Measurements from ENCODE around the gene CNTN3.

Gene CNTN3

DNA sequence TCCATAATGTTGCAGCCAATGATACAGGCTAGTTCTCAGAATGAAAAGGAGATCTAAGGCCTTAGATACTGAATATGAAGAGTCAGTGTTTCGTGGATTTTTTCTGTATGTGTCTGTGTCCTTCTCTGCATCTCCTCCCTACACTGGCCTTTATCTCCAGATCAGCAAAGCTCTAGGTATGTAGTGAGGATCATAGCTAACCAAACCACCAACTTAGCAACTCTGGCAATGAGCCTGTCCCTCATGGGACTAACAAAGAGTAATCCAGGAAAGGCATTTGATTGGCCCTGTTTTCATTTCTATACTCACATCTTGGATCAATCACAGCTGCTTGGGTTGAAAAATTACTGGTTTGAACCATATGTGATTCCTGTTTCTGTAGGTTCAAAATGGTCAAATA is 18.6 kb upstream of the CNTN3 start:
- WGBS (ENCODE audit: extremely low coverage, insufficient coverage, low lambda C conversion rate), result no CpG with 5 or more reads among the region's 1 CpG
- H3K4me1 ChIP-seq (ENCODE audit: control insufficient read depth, low read depth, low read length), result no peaks in the 10 kb centered on the region

DNA sequence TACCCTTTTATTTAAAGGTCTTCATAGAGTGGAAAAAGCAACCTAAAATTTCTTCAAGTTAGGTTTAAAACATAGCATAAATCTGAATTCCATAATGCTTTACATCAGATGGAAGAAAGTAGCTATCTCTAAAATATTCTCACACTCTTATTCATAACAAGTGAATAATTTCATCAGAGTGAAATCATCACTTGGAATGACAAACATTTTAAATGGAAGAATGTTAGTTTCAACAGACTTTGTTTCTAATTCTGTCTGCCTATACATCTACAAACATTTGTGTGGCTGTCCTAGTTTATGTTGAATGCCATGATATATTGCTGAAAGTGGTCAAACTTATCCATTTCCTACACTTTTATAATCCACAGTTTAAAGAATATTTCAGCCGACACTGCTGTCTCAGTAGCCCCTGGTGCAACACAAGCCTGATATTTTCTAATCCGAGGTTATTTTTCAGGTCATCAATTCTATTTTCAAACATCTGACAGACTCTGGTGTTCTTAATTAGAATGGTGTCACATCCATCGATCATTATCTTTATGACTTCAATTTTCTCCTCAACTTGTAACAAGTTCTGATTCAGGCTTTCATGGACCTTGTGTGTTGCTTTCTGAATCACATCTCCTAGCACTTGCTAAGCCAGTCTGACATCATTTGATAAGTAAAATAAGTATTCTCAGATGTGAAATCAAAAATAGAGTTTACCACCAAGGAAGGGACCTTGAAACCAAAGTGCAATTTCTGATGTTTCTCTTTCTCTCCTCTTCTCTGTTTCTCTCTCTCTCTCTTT is 17.1 kb upstream of the CNTN3 start:
- Histone ChIP-seq H3K4me1 (ENCODE audit: control insufficient read depth, low read depth, low read length) (no peaks in the 10 kb centered on the region), H3K4ac (ENCODE audit: low read depth, low read length) (no peak overlapping the region), H3K36me3 (ENCODE audit: control insufficient read depth, insufficient read depth, low read length) (no peaks in the 10 kb centered on the region), H3K27me3 (ENCODE audit: insufficient read depth, low read length, poor library complexity) (no peaks in the 10 kb centered on the region), H3K27ac (ENCODE audit: low read depth, low read length) (no peak overlapping the region), H3K56ac (ENCODE audit: low read length) (no peak overlapping the region), H3K79me2 (ENCODE audit: control insufficient read depth, insufficient read depth, low read length) (no peaks in the 10 kb centered on the region), H4K5ac (ENCODE audit: low read length) (no peak overlapping the region), H3K79me1 (ENCODE audit: low read length) (no peaks in the 10 kb centered on the region), H2BK5ac (ENCODE audit: low read length) (no peak overlapping the region), H2BK15ac (replicated peaks; ENCODE audit: low read depth) (no peak overlapping the region), H4K8ac (ENCODE audit: low read depth, low read length) (no peak overlapping the region), H3K4me3 (ENCODE audit: low read length) (no peak overlapping the region), H3K9ac (ENCODE audit: low read length) (no peak overlapping the region), H3K23ac (ENCODE audit: low read length) (no peak overlapping the region), H3K4me2 (ENCODE audit: low read length) (no peak overlapping the region), H3K18ac (ENCODE audit: low read length) (no peak overlapping the region), H2AK5ac (ENCODE audit: low read length) (no peak overlapping the region), H2BK120ac (ENCODE audit: low read depth, low read length) (no peak overlapping the region)
- DNase-seq, result no peak
- WGBS (ENCODE audit: extremely low coverage, insufficient coverage, low lambda C conversion rate), result no CpG with 5 or more reads among the region's 3 CpGs

More for the DNA sequence above, 18.6 kb upstream of the CNTN3 start:
- Histone ChIP-seq H3K4ac (ENCODE audit: low read depth, low read length) (no peak overlapping the region), H2BK5ac (ENCODE audit: low read length) (no peak overlapping the region), H3K36me3 (ENCODE audit: control insufficient read depth, insufficient read depth, low read length) (no peaks in the 10 kb centered on the region), H3K4me3 (ENCODE audit: low read length) (no peak overlapping the region), H2BK120ac (ENCODE audit: low read depth, low read length) (no peak overlapping the region), H4K5ac (ENCODE audit: low read length) (no peak overlapping the region), H3K27me3 (ENCODE audit: insufficient read depth, low read length, poor library complexity) (no peaks in the 10 kb centered on the region), H3K79me1 (ENCODE audit: low read length) (no peaks in the 10 kb centered on the region), H3K27ac (ENCODE audit: low read depth, low read length) (no peak overlapping the region), H3K18ac (ENCODE audit: low read length) (no peak overlapping the region), H2BK15ac (replicated peaks; ENCODE audit: low read depth) (no peak overlapping the region), H3K4me2 (ENCODE audit: low read length) (no peak overlapping the region), H3K79me2 (ENCODE audit: control insufficient read depth, insufficient read depth, low read length) (no peaks in the 10 kb centered on the region), H3K9ac (ENCODE audit: low read length) (no peak overlapping the region), H2AK5ac (ENCODE audit: low read length) (no peak overlapping the region), H4K8ac (ENCODE audit: low read depth, low read length) (no peak overlapping the region), H3K23ac (ENCODE audit: low read length) (no peak overlapping the region), H3K56ac (ENCODE audit: low read length) (no peak overlapping the region)
- peak; percentile 8 for DNase-seq

GRCh38 chr3:74630602-74631001 is 16.1 kb upstream of the CNTN3 start:
- no peaks in the 10 kb centered on the region for H3K36me3 ChIP-seq (ENCODE audit: control insufficient read depth, insufficient read depth, low read length)
- no peak overlapping the region for H2BK120ac ChIP-seq (ENCODE audit: low read depth, low read length)
- no peak overlapping the region for H3K4me3 ChIP-seq (ENCODE audit: low read length)
- no peaks in the 10 kb centered on the region for H3K4me1 ChIP-seq (ENCODE audit: control insufficient read depth, low read depth, low read length)
- H4K5ac ChIP-seq (ENCODE audit: low read length), result no peak overlapping the region
- H3K79me2 ChIP-seq (ENCODE audit: control insufficient read depth, insufficient read depth, low read length), result no peaks in the 10 kb centered on the region
- no peak overlapping the region for H3K4ac ChIP-seq (ENCODE audit: low read depth, low read length)
- WGBS (ENCODE audit: extremely low coverage, insufficient coverage, low lambda C conversion rate), result 100% methylated on average over 1 of the region's 4 CpGs
- no peak overlapping the region for H3K56ac ChIP-seq (ENCODE audit: low read length)
- no peak overlapping the region for H4K8ac ChIP-seq (ENCODE audit: low read depth, low read length)
- peak; percentile 13 for DNase-seq
- no peak overlapping the region for H2BK5ac ChIP-seq (ENCODE audit: low read length)
- H2AK5ac ChIP-seq (ENCODE audit: low read length), result no peak overlapping the region
- no peaks in the 10 kb centered on the region for H3K79me1 ChIP-seq (ENCODE audit: low read length)
- no peak overlapping the region for H2BK15ac ChIP-seq (replicated peaks; ENCODE audit: low read depth)
- H3K23ac ChIP-seq (ENCODE audit: low read length), result no peak overlapping the region
- H3K4me2 ChIP-seq (ENCODE audit: low read length), result no peak overlapping the region
- no peaks in the 10 kb centered on the region for H3K27me3 ChIP-seq (ENCODE audit: insufficient read depth, low read length, poor library complexity)
- no peak overlapping the region for H3K18ac ChIP-seq (ENCODE audit: low read length)
- no peak overlapping the region for H3K27ac ChIP-seq (ENCODE audit: low read depth, low read length)
- H3K9ac ChIP-seq (ENCODE audit: low read length), result no peak overlapping the region

DNA sequence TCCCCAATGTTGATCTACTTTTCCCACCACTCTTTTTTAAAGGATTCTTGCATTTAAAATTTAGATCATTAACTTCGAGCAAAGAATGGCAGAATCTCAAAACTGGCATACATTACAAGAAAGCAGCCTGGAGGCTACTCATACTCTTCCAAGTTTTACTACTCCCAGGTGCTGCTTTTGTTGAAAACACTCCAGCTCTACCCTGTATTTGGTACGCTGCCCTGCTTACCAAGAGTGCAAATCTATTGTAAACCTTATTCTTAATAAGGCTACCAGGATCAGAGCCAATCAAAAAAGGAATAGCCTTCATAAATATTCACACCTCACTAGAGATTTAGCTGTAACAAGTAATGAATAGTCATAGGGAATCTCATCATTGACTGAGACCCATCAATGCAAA is 11.6 kb upstream of the CNTN3 start:
- H4K8ac ChIP-seq (ENCODE audit: low read depth, low read length), result no peak overlapping the region
- H3K79me1 ChIP-seq (ENCODE audit: low read length), result no peaks in the 10 kb centered on the region
- no peak overlapping the region for H3K4me2 ChIP-seq (ENCODE audit: low read length)
- H2BK15ac ChIP-seq (replicated peaks; ENCODE audit: low read depth), result no peak overlapping the region
- H3K27ac ChIP-seq (ENCODE audit: low read depth, low read length), result no peak overlapping the region
- DNase-seq, result no peak
- no peaks in the 10 kb centered on the region for H3K27me3 ChIP-seq (ENCODE audit: insufficient read depth, low read length, poor library complexity)
- H2AK5ac ChIP-seq (ENCODE audit: low read length), result no peak overlapping the region
- no peak overlapping the region for H3K9ac ChIP-seq (ENCODE audit: low read length)
- H3K79me2 ChIP-seq (ENCODE audit: control insufficient read depth, insufficient read depth, low read length), result no peaks in the 10 kb centered on the region
- H3K36me3 ChIP-seq (ENCODE audit: control insufficient read depth, insufficient read depth, low read length), result no peaks in the 10 kb centered on the region
- H3K4me1 ChIP-seq (ENCODE audit: control insufficient read depth, low read depth, low read length), result no peaks in the 10 kb centered on the region
- no CpG with 5 or more reads among the region's 2 CpGs for WGBS (ENCODE audit: extremely low coverage, insufficient coverage, low lambda C conversion rate)
- no peak overlapping the region for H4K5ac ChIP-seq (ENCODE audit: low read length)
- no peak overlapping the region for H3K18ac ChIP-seq (ENCODE audit: low read length)
- no peak overlapping the region for H3K56ac ChIP-seq (ENCODE audit: low read length)
- H3K4ac ChIP-seq (ENCODE audit: low read depth, low read length), result no peak overlapping the region
- no peak overlapping the region for H3K23ac ChIP-seq (ENCODE audit: low read length)
- no peak overlapping the region for H2BK5ac ChIP-seq (ENCODE audit: low read length)
- H2BK120ac ChIP-seq (ENCODE audit: low read depth, low read length), result no peak overlapping the region
- H3K4me3 ChIP-seq (ENCODE audit: low read length), result no peak overlapping the region

GRCh38 chr3:74624301-74624700 is 9.8 kb upstream of the CNTN3 start:
- no peak overlapping the region for H3K18ac ChIP-seq (ENCODE audit: low read length)
- DNase-seq, result no peak
- H4K5ac ChIP-seq (ENCODE audit: low read length), result no peak overlapping the region
- no CpG with 5 or more reads among the region's 3 CpGs for WGBS (ENCODE audit: extremely low coverage, insufficient coverage, low lambda C conversion rate)
- H3K9ac ChIP-seq (ENCODE audit: low read length), result no peak overlapping the region
- H3K27ac ChIP-seq (ENCODE audit: low read depth, low read length), result no peak overlapping the region
- H3K36me3 ChIP-seq (ENCODE audit: control insufficient read depth, insufficient read depth, low read length), result no peaks in the 10 kb centered on the region
- H3K56ac ChIP-seq (ENCODE audit: low read length), result no peak overlapping the region
- no peak overlapping the region for H2BK15ac ChIP-seq (replicated peaks; ENCODE audit: low read depth)
- H2BK5ac ChIP-seq (ENCODE audit: low read length), result no peak overlapping the region
- no peak overlapping the region for H3K23ac ChIP-seq (ENCODE audit: low read length)
- no peaks in the 10 kb centered on the region for H3K79me1 ChIP-seq (ENCODE audit: low read length)
- H4K8ac ChIP-seq (ENCODE audit: low read depth, low read length), result no peak overlapping the region
- H2AK5ac ChIP-seq (ENCODE audit: low read length), result no peak overlapping the region
- no peak overlapping the region for H3K4ac ChIP-seq (ENCODE audit: low read depth, low read length)
- no peak overlapping the region for H3K4me2 ChIP-seq (ENCODE audit: low read length)
- no peak overlapping the region for H2BK120ac ChIP-seq (ENCODE audit: low read depth, low read length)
- H3K4me3 ChIP-seq (ENCODE audit: low read length), result no peak overlapping the region
- no peaks in the 10 kb centered on the region for H3K79me2 ChIP-seq (ENCODE audit: control insufficient read depth, insufficient read depth, low read length)
- no peaks in the 10 kb centered on the region for H3K27me3 ChIP-seq (ENCODE audit: insufficient read depth, low read length, poor library complexity)
- H3K4me1 ChIP-seq (ENCODE audit: control insufficient read depth, low read depth, low read length), result no peaks in the 10 kb centered on the region

DNA sequence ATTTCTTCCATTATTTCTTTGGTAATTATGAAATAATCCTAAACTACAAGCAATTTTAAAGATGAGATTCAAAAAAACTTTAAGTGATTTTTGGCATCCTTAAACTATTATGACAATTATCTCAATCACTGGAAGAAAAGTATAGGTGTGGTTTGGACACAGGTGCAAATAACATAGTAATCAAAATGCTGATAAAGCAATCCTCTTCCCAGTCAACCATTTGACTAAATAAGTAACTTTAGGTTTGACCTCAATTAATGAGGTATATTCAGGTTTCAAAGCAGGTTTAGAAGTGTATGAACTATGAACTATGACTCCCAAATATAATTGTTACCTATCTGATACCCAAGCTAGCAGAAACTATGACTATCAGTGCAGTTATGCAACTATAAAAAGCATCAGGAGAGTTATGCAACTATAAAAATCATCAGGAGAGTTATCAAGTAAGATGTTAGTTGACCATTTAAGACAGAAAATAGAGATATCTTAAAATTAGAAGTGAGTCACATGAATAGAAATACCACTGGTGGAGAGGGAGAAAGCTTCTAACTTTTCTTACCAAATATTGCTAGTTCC is 8.9 kb upstream of the CNTN3 start:
- H3K4ac ChIP-seq (ENCODE audit: low read depth, low read length), result no peak overlapping the region
- no peak overlapping the region for H4K5ac ChIP-seq (ENCODE audit: low read length)
- H2BK5ac ChIP-seq (ENCODE audit: low read length), result no peak overlapping the region
- no peaks in the 10 kb centered on the region for H3K4me1 ChIP-seq (ENCODE audit: control insufficient read depth, low read depth, low read length)
- no peak overlapping the region for H3K4me2 ChIP-seq (ENCODE audit: low read length)
- H4K8ac ChIP-seq (ENCODE audit: low read depth, low read length), result no peak overlapping the region
- no peak overlapping the region for H2BK15ac ChIP-seq (replicated peaks; ENCODE audit: low read depth)
- no peak overlapping the region for H2AK5ac ChIP-seq (ENCODE audit: low read length)
- no peak for DNase-seq
- H3K36me3 ChIP-seq (ENCODE audit: control insufficient read depth, insufficient read depth, low read length), result no peaks in the 10 kb centered on the region
- H3K79me1 ChIP-seq (ENCODE audit: low read length), result no peaks in the 10 kb centered on the region
- no peak overlapping the region for H3K9ac ChIP-seq (ENCODE audit: low read length)
- no peak overlapping the region for H3K56ac ChIP-seq (ENCODE audit: low read length)
- no peak overlapping the region for H3K4me3 ChIP-seq (ENCODE audit: low read length)
- no peak overlapping the region for H3K23ac ChIP-seq (ENCODE audit: low read length)
- no peak overlapping the region for H2BK120ac ChIP-seq (ENCODE audit: low read depth, low read length)
- no peak overlapping the region for H3K18ac ChIP-seq (ENCODE audit: low read length)
- H3K27ac ChIP-seq (ENCODE audit: low read depth, low read length), result no peak overlapping the region
- no peaks in the 10 kb centered on the region for H3K27me3 ChIP-seq (ENCODE audit: insufficient read depth, low read length, poor library complexity)
- no peaks in the 10 kb centered on the region for H3K79me2 ChIP-seq (ENCODE audit: control insufficient read depth, insufficient read depth, low read length)

Measured in mesendoderm (in vitro differentiated cells).